ENCODE results near the gene CSNK1G1. TPM values are rescaled to one million over a fixed set of nuclear protein-coding genes. Genes with fewer than 3 reads are reported as not detected.

The CSNK1G1 gene
- total and polyA plus RNA-seq, 2 of the 8 experiments (the other 6 are each of a cell fraction or from before 2014, with no cell fraction given): 6.0 to 12.9 TPM

GRCh38 chr15:64311566-64311965 is 44.4 kb downstream of the CSNK1G1 start (continued):
- TF ChIP-seq, protein P1, sequence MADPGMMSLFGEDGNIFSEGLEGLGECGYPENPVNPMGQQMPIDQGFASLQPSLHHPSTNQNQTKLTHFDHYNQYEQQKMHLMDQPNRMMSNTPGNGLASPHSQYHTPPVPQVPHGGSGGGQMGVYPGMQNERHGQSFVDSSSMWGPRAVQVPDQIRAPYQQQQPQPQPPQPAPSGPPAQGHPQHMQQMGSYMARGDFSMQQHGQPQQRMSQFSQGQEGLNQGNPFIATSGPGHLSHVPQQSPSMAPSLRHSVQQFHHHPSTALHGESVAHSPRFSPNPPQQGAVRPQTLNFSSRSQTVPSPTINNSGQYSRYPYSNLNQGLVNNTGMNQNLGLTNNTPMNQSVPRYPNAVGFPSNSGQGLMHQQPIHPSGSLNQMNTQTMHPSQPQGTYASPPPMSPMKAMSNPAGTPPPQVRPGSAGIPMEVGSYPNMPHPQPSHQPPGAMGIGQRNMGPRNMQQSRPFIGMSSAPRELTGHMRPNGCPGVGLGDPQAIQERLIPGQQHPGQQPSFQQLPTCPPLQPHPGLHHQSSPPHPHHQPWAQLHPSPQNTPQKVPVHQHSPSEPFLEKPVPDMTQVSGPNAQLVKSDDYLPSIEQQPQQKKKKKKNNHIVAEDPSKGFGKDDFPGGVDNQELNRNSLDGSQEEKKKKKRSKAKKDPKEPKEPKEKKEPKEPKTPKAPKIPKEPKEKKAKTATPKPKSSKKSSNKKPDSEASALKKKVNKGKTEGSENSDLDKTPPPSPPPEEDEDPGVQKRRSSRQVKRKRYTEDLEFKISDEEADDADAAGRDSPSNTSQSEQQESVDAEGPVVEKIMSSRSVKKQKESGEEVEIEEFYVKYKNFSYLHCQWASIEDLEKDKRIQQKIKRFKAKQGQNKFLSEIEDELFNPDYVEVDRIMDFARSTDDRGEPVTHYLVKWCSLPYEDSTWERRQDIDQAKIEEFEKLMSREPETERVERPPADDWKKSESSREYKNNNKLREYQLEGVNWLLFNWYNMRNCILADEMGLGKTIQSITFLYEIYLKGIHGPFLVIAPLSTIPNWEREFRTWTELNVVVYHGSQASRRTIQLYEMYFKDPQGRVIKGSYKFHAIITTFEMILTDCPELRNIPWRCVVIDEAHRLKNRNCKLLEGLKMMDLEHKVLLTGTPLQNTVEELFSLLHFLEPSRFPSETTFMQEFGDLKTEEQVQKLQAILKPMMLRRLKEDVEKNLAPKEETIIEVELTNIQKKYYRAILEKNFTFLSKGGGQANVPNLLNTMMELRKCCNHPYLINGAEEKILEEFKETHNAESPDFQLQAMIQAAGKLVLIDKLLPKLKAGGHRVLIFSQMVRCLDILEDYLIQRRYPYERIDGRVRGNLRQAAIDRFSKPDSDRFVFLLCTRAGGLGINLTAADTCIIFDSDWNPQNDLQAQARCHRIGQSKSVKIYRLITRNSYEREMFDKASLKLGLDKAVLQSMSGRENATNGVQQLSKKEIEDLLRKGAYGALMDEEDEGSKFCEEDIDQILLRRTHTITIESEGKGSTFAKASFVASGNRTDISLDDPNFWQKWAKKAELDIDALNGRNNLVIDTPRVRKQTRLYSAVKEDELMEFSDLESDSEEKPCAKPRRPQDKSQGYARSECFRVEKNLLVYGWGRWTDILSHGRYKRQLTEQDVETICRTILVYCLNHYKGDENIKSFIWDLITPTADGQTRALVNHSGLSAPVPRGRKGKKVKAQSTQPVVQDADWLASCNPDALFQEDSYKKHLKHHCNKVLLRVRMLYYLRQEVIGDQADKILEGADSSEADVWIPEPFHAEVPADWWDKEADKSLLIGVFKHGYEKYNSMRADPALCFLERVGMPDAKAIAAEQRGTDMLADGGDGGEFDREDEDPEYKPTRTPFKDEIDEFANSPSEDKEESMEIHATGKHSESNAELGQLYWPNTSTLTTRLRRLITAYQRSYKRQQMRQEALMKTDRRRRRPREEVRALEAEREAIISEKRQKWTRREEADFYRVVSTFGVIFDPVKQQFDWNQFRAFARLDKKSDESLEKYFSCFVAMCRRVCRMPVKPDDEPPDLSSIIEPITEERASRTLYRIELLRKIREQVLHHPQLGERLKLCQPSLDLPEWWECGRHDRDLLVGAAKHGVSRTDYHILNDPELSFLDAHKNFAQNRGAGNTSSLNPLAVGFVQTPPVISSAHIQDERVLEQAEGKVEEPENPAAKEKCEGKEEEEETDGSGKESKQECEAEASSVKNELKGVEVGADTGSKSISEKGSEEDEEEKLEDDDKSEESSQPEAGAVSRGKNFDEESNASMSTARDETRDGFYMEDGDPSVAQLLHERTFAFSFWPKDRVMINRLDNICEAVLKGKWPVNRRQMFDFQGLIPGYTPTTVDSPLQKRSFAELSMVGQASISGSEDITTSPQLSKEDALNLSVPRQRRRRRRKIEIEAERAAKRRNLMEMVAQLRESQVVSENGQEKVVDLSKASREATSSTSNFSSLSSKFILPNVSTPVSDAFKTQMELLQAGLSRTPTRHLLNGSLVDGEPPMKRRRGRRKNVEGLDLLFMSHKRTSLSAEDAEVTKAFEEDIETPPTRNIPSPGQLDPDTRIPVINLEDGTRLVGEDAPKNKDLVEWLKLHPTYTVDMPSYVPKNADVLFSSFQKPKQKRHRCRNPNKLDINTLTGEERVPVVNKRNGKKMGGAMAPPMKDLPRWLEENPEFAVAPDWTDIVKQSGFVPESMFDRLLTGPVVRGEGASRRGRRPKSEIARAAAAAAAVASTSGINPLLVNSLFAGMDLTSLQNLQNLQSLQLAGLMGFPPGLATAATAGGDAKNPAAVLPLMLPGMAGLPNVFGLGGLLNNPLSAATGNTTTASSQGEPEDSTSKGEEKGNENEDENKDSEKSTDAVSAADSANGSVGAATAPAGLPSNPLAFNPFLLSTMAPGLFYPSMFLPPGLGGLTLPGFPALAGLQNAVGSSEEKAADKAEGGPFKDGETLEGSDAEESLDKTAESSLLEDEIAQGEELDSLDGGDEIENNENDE (IDR thresholded peaks at IDR 0.05; ENCODE audit: insufficient replicate concordance, low read length): no peak
- TF ChIP-seq SIX5 (IDR thresholded peaks at IDR 0.05; ENCODE audit: low read depth, low read length) (no peak), HDAC6 (IDR thresholded peaks at IDR 0.05; ENCODE audit: low read depth, low read length) (no peak), NRF1 (IDR thresholded peaks at IDR 0.05; ENCODE audit: low read depth, low read length) (no peak), SAP30 (IDR thresholded peaks at IDR 0.05; ENCODE audit: insufficient read depth, insufficient replicate concordance, low read length) (no peak), SIRT6 (IDR thresholded peaks at IDR 0.05; ENCODE audit: low read length) (no peak), CHD2 (IDR thresholded peaks at IDR 0.05; ENCODE audit: low read length) (no peak), POLR2A (IDR thresholded peaks at IDR 0.05; ENCODE audit: control extremely low read depth in 1 of 2, low read depth in 2 of 2, low read length in 2 of 2) (no peak), SUZ12 (IDR thresholded peaks at IDR 0.05; ENCODE audit: low read length) (no peak), POLR2AphosphoS5 (IDR thresholded peaks at IDR 0.05; ENCODE audit: low read depth, low read length) (no peak), TAF7 (optimal IDR thresholded peaks at IDR 0.05; ENCODE audit: borderline replicate concordance, low read depth, low read length) (no peak)
